EL (cell line): ENCODE measurements around the gene BAHCC1.

Source experiments
- DNase-seq: peaks from one replicate; pipeline ENCODE4 v3.0.0-alpha.2; 2016

Gene BAHCC1

GRCh38 chr17:81398832-81399411 lies 3.7 kb downstream of the BAHCC1 start:
- peak; percentile 35 for DNase-seq

- peak; percentile 48 for DNase-seq
Observed at GRCh38 chr17:81399481-81400153, 4.4 kb downstream of the BAHCC1 start.

- peak; percentile 68 for DNase-seq
Observed at GRCh38 chr17:81400154-81400977, 5.1 kb downstream of the BAHCC1 start.

- no peak for DNase-seq
Observed at GRCh38 chr17:81400996-81401722, 5.9 kb downstream of the BAHCC1 start.

- peak; percentile 35 for DNase-seq
Observed at GRCh38 chr17:81401723-81402529, 6.7 kb downstream of the BAHCC1 start.

GRCh38 chr17:81402530-81402941 lies 7.3 kb downstream of the BAHCC1 start:
- no peak for DNase-seq

- DNase-seq: no peak
Observed at GRCh38 chr17:81402981-81403467, 7.8 kb downstream of the BAHCC1 start.

GRCh38 chr17:81403671-81404534 lies 8.6 kb downstream of the BAHCC1 start:
- no peak for DNase-seq

GRCh38 chr17:81404558-81405165 lies 9.4 kb downstream of the BAHCC1 start:
- DNase-seq: no peak

- no peak for DNase-seq
Observed at GRCh38 chr17:81405411-81405872, 10.2 kb downstream of the BAHCC1 start.

- no peak for DNase-seq
Observed at GRCh38 chr17:81406117-81406953, 11.1 kb downstream of the BAHCC1 start.

GRCh38 chr17:81408049-81408448 lies 12.8 kb downstream of the BAHCC1 start:
- DNase-seq: no peak

- no peak for DNase-seq
Observed at GRCh38 chr17:81409190-81409935, 14.1 kb downstream of the BAHCC1 start.

GRCh38 chr17:81410852-81411251 lies 15.6 kb downstream of the BAHCC1 start:
- DNase-seq: no peak

GRCh38 chr17:81411305-81411704 lies 16.0 kb downstream of the BAHCC1 start:
- DNase-seq: no peak

GRCh38 chr17:81412490-81413093 lies 17.3 kb downstream of the BAHCC1 start:
- no peak for DNase-seq

GRCh38 chr17:81413497-81414135 lies 18.4 kb downstream of the BAHCC1 start:
- no peak for DNase-seq
